PC-3 (cell line): ENCODE data around the gene MYL6.
"Not testable (repeated sequence)": the region's sequence is repeated elsewhere in the genome, so short reads cannot be mapped to it uniquely, and the experiment has no call there.

Source experiments
- EZH2 ChIP-seq: fragments of 300-600 bp; sonication (generic); IDR thresholded peaks from one replicate; pipeline ENCODE4 v1.6.1; 2017; ENCODE audit warnings: antibody characterized with exemption, mild to moderate bottlenecking, low read length; ENCODE audit not compliant: unreplicated experiment
- TF ChIP-seq, protein P1 (sequence below): fragments of 300-600 bp; sonication (generic); conservative IDR thresholded peaks from 2 replicates; pipeline ENCODE4 v1.5.1; 2017; ENCODE audit warnings: antibody characterized with exemption, low read depth, mild to moderate bottlenecking, low read length

DNA sequence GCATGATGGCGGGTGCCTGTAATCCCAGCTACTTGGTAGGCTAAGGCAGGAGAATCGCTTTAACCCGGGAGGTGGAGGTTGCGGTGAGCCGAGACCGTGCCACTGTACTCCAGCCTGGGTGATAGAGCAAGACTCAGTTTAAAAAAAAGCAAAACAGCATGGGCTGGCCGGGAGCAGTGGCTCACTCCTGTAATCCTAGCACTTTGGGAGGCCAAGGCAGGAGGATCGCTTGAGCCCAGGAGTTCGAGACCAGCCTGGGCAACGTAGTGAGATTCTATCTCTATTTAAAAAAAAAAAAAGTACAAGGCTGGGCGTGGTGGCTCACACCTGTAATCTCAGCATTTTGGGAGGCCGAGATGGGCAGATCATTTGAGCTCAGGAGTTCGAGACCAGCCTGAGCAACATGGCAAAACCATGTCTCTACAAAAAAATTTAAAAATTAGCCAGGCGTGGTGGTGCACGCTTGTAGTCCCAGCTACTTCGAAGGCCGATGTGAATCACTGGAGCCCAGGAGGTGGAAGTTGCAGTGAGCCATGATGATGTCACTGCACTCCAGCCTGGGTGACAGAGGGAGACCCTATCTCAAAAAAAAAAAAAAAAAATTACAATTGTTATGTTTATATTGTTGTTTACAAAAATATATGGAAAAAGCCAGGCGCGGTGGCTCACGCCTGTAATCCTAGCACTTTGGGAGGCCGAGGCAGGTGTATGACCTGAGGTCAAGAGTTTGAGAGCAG is 1.5 kb upstream of the MYL6 start:
- TF ChIP-seq EZH2: not testable (repeated sequence)
- TF ChIP-seq, protein P1, sequence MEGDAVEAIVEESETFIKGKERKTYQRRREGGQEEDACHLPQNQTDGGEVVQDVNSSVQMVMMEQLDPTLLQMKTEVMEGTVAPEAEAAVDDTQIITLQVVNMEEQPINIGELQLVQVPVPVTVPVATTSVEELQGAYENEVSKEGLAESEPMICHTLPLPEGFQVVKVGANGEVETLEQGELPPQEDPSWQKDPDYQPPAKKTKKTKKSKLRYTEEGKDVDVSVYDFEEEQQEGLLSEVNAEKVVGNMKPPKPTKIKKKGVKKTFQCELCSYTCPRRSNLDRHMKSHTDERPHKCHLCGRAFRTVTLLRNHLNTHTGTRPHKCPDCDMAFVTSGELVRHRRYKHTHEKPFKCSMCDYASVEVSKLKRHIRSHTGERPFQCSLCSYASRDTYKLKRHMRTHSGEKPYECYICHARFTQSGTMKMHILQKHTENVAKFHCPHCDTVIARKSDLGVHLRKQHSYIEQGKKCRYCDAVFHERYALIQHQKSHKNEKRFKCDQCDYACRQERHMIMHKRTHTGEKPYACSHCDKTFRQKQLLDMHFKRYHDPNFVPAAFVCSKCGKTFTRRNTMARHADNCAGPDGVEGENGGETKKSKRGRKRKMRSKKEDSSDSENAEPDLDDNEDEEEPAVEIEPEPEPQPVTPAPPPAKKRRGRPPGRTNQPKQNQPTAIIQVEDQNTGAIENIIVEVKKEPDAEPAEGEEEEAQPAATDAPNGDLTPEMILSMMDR: not testable (repeated sequence)
